GM19193 (cell line): Measurements from ENCODE around the gene TFF3.
A peak's percentile ranks its signal among the peaks of the same experiment; 100 is the strongest.

Experiments
- POLR2A ChIP-seq: IDR thresholded peaks from 4 replicates; pipeline ENCODE4 v1.6.1; 2011; ENCODE audit not compliant: insufficient read depth, insufficient read length; ENCODE audit errors: extremely low read depth

The TFF3 gene

GRCh38 chr21:42295845-42296244 lies 19.4 kb downstream of the TFF3 start:
- no peak for TF ChIP-seq POLR2A

DNA sequence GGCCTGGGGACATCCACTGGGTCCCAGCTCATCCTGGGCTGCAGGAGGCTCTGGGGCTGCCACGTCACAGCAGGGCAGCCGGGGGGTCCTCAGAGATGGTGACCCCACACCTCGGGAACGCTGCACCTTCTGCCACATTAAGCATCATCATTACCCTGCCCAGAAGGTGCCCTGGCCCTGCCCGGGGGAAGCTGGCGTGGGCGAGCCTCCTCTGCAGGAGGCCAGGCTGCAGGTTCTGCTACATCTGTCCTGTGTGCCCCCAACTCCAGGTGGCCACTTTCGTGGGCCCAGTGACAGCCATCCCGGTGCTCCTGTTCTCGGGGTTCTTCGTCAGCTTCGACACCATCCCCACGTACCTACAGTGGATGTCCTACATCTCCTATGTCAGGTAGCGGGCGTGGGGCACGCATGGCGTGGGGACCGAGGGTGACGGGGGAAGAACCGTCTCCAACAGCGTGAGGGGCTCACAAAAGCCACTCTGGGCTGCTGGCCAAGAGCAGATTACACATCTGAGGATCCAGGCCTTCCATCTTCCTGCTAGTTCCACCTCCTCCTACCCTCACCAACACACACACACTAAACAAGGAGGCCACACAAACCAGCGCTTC lies 20.8 kb downstream of the TFF3 start:
- no peak for TF ChIP-seq POLR2A

- TF ChIP-seq POLR2A = no peak
Measured at GRCh38 chr21:42293649-42294272, 21.4 kb downstream of the TFF3 start.

DNA sequence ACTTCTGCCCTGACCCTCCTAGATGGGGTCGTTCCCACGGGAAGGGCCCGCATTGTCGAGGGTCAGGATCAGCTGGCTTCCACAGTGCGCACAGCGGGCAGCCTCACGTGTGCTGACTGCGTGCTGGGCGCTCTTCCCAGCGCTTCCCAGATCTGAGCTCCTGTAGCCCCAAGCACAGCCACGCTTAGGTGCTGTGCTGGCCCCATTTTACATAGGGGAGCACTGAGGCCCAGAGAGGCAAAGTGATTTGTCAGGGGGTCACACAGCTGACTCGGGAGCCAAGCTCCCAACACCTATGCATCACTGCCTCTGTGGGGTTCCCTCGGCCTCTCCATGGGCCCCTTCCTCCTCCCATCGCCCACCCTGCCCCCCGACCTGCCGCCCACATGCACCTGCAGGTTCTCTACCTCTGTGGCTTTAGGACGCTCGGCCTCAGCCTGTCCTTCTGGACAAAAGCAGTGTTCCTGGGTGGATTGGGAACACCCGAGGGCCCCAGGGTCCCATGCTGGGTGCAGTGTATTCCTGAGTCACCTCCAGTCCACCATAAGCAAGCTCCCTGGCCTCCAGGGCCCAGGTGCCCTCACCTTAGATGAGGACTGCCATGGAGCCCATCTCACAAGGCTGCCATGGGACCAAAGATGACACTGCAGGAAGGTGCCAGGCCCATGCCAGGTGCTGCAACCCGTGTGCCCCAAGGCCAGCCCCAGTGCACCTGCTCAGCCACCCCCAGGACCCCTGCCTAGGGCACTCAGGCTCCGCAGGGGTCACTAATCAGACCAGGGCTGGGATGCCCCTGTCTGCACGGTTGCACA lies 23.3 kb downstream of the TFF3 start:
- TF ChIP-seq POLR2A = no peak

DNA sequence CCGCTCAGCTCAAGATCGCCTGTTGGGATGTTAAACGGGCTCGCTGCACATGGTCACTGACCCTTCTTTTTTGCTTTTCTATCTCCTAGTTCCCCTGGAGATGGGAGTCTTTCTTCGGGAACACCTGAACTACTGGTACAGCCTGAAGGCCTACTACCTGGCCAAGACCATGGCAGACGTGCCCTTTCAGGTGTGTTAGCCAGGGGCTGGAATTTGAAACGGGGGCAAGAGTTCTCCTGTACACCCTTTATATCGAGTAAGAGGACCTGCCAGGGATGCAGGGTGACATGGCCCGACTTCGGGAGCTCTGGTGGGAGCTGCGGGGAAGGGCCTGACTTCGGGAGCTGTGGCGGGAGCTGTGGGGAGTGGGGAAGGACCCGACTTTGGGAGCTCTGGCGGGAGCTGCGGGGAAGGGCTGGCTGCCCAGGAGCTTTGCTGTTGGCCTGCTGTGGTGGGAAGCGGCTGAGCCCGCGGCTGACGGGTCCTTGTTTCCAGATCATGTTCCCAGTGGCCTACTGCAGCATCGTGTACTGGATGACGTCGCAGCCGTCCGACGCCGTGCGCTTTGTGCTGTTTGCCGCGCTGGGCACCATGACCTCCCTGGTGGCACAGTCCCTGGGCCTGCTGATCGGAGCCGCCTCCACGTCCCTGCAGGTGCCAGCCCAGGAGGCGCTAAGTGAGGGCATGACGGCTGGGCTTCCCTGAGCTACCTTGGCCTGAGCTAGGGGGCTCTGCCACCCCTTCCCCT lies 24.0 kb downstream of the TFF3 start:
- no peak for TF ChIP-seq POLR2A

DNA sequence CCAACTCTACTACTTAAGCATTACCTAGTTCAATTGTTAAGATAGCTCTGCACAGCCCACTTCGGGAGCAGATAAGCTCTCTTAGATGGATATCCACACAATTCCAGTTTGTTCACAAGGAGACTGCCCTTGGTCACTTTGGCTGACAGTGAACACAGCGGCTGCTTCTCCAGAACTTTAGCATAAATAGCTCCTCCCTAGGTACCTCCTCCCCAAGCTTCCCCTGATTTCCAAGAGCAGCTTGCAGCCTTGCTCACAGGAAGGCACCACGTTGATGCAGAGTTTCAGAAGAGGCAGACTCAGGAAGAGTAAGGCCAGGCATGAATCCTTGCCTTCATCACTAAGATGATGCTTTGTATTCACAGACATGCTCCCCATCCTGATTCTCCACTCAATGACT lies 24.7 kb downstream of the TFF3 start:
- TF ChIP-seq POLR2A = no peak

DNA sequence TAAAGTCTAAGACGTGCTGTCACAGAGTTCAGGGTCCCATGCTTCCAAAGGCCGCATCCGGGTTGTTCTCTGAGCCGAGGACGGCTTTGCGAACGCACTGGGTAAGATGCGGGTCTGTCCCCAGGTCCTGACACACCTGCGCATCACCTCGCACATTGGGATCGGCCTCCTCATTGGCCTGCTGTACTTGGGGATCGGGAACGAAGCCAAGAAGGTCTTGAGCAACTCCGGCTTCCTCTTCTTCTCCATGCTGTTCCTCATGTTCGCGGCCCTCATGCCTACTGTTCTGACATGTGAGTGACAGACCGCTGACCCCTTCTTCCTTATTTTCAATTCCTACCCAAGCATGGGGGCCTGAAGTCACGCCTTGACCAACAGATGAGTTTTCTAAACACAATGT lies 25.3 kb downstream of the TFF3 start:
- TF ChIP-seq POLR2A = no peak

DNA sequence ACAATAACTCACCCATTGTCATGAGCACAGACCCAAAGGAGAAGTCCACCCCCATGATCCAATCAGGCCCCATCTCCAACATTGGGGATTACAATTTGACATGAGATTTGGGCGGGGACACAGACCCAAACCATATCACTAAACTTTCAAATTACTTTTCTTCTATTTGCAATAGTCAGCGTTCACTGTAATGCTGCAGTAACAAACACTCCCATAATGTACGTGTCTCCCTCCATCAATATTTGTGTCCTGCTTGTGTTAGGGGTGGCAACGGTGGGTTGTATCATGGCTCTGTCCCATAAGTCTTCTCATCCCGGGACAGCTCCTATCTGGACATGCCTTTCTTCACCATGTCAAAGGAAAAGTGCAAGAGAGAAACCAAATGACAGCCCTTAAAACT lies 26.2 kb downstream of the TFF3 start:
- TF ChIP-seq POLR2A = no peak

DNA sequence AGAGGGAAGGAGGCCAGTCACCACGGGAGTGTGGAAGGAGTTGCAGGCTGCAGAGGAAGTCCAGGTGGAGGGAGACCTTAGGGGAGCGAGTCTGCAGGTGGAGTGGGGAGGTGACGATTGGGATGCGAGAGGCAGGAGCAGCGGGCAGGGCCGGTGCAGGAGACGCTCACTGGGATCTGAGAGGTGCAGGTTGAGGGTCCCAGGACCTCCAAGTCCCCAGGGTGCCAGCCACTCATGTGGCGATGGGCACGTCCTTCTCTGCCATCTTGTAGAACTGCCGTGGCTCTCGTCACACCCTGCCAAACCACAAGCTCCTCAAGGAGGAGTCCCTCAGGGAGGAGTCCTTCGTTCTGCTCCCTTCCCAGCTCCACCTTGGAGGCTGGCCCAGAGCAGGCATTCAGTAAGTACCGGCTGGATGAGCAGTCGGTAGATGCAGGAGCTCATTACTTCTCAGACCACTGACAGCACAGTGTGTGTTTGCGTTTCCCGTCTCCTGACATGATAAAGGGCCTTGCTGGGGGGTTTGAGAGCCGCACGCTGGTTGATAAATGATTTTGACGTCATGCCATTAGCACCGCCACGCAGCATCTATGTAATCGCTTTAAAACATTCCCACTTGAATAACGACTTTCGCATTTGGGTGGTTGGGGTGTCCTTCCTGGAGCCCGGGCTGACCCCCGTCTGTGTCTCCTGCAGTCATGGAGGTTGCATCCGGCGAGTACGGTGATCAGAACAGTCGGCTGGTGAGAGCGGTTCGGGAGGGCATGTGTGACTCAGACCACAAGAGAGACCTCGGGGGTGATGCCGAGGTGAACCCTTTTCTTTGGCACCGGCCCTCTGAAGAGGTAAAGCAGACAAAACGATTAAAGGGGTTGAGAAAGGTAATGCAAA lies 27.8 kb downstream of the TFF3 start:
- no peak for TF ChIP-seq POLR2A

DNA sequence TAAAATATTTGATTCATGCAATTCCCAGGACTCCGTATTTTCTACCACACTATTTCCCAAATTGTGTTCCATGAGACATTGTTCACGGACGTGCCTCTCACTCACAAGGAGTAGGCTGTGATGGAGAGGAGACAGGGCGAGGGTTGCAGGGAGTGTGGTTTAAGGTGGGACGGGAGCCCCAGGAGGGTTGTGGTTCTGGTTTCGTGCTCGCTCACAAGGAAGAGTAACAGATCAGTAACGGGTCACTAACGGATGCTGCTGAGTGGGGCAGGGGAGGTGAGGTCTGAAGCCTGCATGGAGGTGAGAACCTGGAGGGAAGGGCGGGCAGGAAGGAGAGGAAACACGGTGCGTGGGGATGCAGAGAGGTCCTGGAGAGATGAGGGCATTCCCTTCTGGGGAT lies 28.8 kb downstream of the TFF3 start:
- TF ChIP-seq POLR2A = peak; percentile 32

DNA sequence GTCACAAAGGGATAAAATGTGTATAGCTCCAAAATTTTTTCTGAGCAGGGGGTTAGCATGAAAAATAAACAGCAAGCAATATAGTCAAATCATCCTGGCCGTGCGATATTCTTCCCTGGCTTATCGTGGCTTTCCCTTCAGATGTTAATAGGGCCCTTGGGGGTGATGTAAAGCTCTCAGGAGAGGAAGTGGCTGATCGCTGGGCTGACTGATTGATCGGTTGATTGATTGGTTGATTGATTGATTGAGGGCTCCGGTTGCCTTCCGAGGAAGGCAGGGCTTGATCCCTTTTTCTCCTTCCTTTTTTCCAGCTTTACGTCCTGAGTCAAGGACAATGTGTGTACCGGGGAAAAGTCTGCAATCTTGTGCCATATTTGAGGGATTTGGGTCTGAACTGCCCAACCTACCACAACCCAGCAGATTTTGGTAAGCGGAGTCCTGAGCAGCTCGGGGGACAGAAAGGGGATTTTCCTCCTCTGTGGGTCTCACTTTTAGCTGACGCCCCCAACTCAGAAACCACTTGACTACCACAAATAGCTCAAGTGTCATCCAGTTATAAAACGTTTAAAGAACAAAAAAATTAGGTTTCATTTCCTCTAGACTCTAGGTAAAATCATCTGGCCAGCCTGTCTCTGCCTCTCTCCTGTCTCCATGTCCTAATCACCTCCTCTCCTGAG lies 29.5 kb downstream of the TFF3 start:
- TF ChIP-seq POLR2A = no peak

- no peak for TF ChIP-seq POLR2A
Measured at GRCh38 chr21:42282715-42283114, 32.5 kb downstream of the TFF3 start.

GRCh38 chr21:42282021-42282420 lies 33.2 kb downstream of the TFF3 start:
- TF ChIP-seq POLR2A = no peak

GRCh38 chr21:42281181-42281680 lies 34.0 kb downstream of the TFF3 start:
- no peak for TF ChIP-seq POLR2A
